NCI-H1417 treated with DMSO at 0.1 percent for 48 hours (cell line): Measurements from ENCODE around the gene DLGAP4.

Experiments used
- DNase-seq: peaks from one replicate; lab custom pipeline; 2025; lab: John Stamatoyannopoulos, UW

The DLGAP4 gene

GRCh38 chr20:36274181-36274841 lies 31.8 kb upstream of the DLGAP4 start:
- DNase-seq = no peak

DNA sequence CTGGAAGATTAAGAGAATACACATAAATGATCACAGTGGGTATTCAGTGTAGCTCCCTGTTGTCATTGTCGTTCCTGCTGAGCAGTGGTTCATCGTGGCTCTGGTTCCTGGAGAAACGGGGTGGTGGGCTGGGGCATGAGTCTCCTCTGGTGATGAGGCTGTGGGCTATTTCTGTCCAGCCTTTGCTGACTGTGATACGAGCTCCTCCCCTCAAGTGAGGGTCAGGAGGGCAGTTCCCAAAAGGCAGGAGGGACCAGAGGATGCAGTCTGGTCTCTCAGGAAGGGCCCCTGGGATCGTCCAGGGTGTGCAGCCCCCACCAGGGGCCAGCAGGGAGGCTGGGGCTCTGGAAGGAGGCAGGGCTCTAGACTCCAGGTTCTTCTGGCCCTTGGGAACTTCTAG lies 31.1 kb upstream of the DLGAP4 start:
- DNase-seq = no peak

DNA sequence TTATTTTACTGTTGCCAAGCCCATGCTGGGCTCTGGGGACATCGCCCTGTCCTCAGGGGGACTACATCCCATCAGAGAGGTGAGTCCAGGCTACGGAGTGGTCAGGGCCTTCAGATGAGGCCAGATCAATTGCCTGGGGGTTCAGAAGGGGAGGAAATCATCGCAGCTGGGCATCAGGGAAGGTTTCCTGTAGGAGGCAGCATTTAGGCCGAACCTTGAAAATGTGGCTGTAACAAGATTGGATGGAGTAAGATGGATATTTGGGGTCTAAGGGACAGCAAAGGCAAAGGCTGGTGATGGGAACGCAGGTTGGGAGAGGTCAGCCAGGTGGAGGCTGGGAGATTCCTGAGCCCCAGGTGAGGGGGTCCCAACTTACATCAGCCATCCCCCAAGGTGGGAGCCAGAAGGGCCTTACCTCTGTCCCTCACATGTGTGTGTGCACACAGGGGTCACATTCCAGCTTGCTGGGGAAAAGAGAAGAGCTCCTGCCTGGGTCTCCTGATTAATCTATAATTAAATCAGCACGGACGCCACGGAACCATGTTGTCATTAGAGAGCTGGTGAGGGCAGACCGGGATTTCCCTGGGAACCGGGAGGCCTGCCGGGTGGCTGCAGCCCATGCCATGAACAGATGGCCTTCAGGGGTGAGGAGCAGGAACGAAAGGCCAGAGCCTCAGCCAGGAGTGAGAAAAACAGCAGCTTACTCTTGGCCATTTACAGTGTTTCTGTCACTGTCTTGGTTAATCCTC lies 30.5 kb upstream of the DLGAP4 start:
- DNase-seq = no peak

DNA sequence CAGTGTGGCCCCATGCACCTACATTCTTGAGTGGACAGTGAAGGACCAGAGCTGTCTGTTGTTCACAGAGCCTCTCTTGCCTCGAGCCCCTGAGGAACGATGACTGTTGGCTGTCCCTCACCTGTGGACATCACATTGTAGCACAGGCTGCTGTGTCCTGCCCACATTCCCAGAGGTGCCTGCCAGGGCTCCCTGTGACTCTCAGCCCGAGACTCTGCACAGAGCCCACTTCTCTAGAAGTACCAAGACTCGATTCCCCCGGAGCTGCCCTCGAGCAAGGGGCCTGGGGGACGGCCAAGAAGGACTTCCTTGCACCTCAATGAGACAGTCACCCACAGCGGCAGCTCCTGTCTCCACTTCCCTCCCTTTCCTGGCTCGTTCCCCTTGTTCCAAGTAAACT lies 28.6 kb upstream of the DLGAP4 start:
- DNase-seq = no peak

DNA sequence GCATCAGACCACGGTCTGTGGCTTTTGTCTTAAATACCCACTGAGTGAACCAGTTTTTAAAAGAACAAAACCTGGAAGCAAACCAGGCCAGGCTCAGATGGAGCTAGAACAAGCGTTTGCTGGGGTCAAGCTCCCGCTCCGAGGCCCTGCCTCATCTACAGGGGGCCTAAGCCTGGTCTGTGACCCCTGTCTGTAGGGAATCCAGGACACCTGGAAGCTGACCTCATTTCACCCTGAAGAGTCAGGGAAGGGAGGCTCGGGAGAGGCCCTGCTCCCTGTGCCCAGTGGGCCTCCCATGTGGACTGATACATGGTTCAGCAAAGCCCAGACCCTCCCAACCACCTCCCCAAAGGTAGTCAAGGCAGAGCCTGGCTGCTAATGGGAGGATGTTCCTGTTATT lies 26.8 kb upstream of the DLGAP4 start:
- DNase-seq = no peak

- no peak for DNase-seq
Measured at GRCh38 chr20:36279776-36280175, 26.4 kb upstream of the DLGAP4 start.

GRCh38 chr20:36281785-36282380 lies 24.3 kb upstream of the DLGAP4 start:
- DNase-seq = no peak

DNA sequence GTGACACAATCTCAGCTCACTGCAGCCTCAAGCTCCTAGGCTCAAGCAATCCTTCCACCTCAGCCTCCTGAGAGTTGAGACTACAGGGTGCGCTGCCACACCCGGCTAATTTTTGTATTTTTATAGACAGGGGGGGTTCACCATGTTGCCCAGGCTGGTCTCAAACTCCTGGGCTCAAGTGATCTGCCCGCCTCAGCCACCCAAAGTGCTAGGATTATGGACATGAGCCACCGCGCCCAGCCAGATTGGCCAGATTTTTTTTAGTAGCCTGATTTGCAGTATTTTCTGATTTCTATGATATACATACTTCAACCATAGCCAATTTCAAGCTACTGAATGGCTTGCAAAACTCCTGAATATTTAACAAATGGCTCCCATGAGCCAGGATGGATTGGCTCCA lies 21.4 kb upstream of the DLGAP4 start:
- DNase-seq = no peak

- DNase-seq = no peak
Measured at GRCh38 chr20:36285746-36286447, 20.2 kb upstream of the DLGAP4 start.

- DNase-seq = no peak
Measured at GRCh38 chr20:36297656-36298055, 8.5 kb upstream of the DLGAP4 start.

GRCh38 chr20:36298061-36298460 lies 8.1 kb upstream of the DLGAP4 start:
- DNase-seq = no peak

DNA sequence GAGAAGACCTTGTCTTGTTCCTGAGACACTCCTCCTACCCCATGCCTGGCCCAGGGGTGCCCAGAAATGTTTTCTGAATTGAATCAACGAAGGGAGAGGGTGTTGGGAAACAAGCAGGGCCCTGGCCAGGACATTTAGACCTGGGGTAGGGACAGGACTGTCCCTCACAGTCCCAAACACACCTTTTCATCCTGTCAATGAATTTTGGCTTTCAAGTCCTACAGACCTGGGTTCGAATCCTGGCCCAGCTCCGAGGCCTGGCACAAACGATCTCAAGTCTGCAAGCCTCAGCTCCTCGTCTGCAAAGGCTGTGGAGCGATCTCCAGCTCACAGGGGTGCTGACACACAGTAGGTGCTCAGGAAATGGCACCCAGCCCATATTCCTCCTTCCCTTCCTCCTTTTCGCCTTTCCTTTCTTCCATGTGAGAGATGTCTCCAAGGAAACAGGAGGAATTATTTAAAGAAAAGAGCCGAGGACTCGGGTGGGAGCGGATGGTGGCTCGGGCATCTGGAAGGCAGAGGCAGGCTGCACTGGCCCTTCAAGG lies 7.3 kb upstream of the DLGAP4 start:
- DNase-seq = no peak

DNA sequence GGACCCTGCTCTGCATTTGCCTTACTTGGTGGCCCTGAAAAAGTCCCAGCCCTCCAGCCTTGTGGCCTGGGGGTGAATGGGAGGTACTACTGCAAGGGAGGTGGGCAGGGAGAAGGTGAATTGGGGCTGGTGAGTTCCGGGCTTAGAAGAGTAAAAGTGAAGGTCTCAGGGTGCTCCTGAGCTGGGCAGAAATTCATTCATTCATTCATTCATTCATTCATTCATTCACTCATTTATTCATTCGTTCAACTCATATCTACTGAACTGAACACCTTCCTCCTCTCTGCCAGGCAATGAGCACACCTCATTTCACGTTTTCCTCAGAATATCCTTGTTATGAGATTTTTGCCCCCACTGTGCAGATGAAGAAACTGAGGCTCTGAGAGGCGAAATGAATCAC lies 6.7 kb upstream of the DLGAP4 start:
- no peak for DNase-seq

GRCh38 chr20:36301359-36302119 lies 4.6 kb upstream of the DLGAP4 start:
- DNase-seq = no peak

- no peak for DNase-seq
Measured at GRCh38 chr20:36303020-36303595, 3.0 kb upstream of the DLGAP4 start.

GRCh38 chr20:36303831-36304230 lies 2.3 kb upstream of the DLGAP4 start:
- no peak for DNase-seq

DNA sequence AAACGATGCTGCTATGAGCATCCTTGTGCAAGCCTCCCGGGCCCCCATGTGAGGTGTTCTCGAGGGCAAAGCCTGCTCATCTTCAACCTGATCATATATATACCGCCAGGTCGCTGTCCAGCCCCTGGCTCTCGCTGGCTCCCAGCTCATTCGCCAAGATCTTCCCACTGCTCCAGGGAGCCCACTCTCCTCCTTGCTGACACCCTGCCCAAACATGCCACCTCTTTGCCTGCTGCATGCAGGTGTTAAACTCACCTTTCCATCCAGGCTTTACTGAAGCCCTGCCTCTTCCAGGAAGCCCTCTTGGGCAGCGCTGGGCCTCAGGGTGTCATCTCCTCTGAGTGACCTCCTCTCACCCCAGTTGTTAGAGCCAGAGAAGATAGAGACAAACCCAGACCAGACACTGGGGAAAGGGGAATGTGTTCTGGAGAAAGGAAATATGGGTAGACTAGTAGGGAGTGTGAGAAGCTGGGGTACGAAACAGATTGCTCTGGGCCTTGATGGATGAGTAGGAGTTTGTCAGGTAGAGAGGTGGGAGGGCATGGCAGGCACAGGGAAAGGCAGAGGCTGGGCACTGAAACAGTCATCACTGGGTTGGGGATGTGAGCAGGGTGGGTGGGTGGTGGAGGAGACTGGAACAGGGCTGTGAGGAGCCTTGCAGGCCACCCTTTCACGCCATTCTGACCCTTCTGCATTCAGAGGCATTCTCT lies 1.2 kb upstream of the DLGAP4 start:
- no peak for DNase-seq

- no peak for DNase-seq
Measured at GRCh38 chr20:36306553-36307411, 643 bp downstream of the DLGAP4 start.

GRCh38 chr20:36307412-36308325 lies 1.5 kb downstream of the DLGAP4 start:
- no peak for DNase-seq
